Loucy (cell line): ENCODE results near the gene CDC20B.

Experiments used
- H2AFZ ChIP-seq: fragments of 200-600 bp; sonication (generic); 2 replicates; pipeline ENCODE4 v1.6.0; 2016; ENCODE audit warnings: antibody characterized with exemption, mild to moderate bottlenecking, low read length, moderate library complexity
- H3F3A ChIP-seq: fragments of 200-600 bp; 2 replicates; pipeline ENCODE4 v1.6.0; 2016; ENCODE audit warnings: antibody characterized with exemption, low read depth, mild to moderate bottlenecking
- H3K27me3 ChIP-seq: fragments of 200-600 bp; sonication (generic); 2 replicates; pipeline ENCODE4 v1.6.1; 2014; ENCODE audit warnings: low read length, mild to moderate bottlenecking; ENCODE audit not compliant: insufficient read depth, poor library complexity, severe bottlenecking
- H3K36me3 ChIP-seq: fragments of 200-600 bp; sonication (generic); 2 replicates; pipeline ENCODE4 v1.6.1; 2016; ENCODE audit warnings: low read length; ENCODE audit not compliant: insufficient read depth
- H3K4me1 ChIP-seq: fragments of 200-600 bp; sonication (generic); 2 replicates; pipeline ENCODE4 v1.5.1; 2014; ENCODE audit warnings: low read length, mild to moderate bottlenecking; ENCODE audit not compliant: insufficient read depth, poor library complexity, severe bottlenecking
- H3K4me2 ChIP-seq: fragments of 200-600 bp; sonication (generic); 2 replicates; pipeline ENCODE4 v1.6.0; 2014; ENCODE audit warnings: antibody characterized with exemption, low read length, low read depth, mild to moderate bottlenecking; ENCODE audit not compliant: poor library complexity, severe bottlenecking
- H3K4me3 ChIP-seq: fragments of 200-600 bp; sonication (generic); 2 replicates; pipeline ENCODE4 v1.5.1; 2014; ENCODE audit warnings: low read length, mild to moderate bottlenecking, mixed read lengths; ENCODE audit not compliant: poor library complexity, severe bottlenecking
- H3K79me2 ChIP-seq: fragments of 200-600 bp; sonication (generic); 2 replicates; pipeline ENCODE4 v1.6.1; 2014; ENCODE audit warnings: low read length; ENCODE audit not compliant: insufficient read depth
- H3K9ac ChIP-seq: fragments of 200-600 bp; sonication (generic); 2 replicates; pipeline ENCODE4 v1.6.0; 2014; ENCODE audit warnings: mild to moderate bottlenecking, low read depth, low read length, moderate library complexity; ENCODE audit not compliant: poor library complexity, severe bottlenecking
- H3K9me2 ChIP-seq: fragments of 200-600 bp; sonication (generic); replicated peaks from 2 replicates; pipeline ENCODE4 v1.6.1; 2016; ENCODE audit warnings: low read depth, low read length, mixed read lengths
- H3K9me3 ChIP-seq: fragments of 200-600 bp; sonication (generic); 2 replicates; pipeline ENCODE4 v1.6.1; 2014; ENCODE audit warnings: mild to moderate bottlenecking, antibody characterized with exemption, low read length, low read depth; ENCODE audit not compliant: insufficient read depth
- H4K20me1 ChIP-seq: fragments of 200-600 bp; sonication (generic); 2 replicates; pipeline ENCODE4 v1.6.0; 2014; ENCODE audit warnings: antibody characterized with exemption, low read length, mild to moderate bottlenecking; ENCODE audit not compliant: insufficient read depth, poor library complexity, severe bottlenecking
- EZH2phosphoT487 ChIP-seq: fragments of 200-600 bp; IDR thresholded peaks from 2 replicates; pipeline ENCODE4 v1.6.1; 2018; ENCODE audit warnings: antibody characterized with exemption, mild to moderate bottlenecking, moderate library complexity, borderline replicate concordance
- TF ChIP-seq, protein P1 (sequence below): fragments of 200-600 bp; sonication (generic); conservative IDR thresholded peaks from 2 replicates; pipeline ENCODE4 v1.5.1; 2014; ENCODE audit warnings: mild to moderate bottlenecking, antibody characterized with exemption, low read length

The CDC20B gene

DNA sequence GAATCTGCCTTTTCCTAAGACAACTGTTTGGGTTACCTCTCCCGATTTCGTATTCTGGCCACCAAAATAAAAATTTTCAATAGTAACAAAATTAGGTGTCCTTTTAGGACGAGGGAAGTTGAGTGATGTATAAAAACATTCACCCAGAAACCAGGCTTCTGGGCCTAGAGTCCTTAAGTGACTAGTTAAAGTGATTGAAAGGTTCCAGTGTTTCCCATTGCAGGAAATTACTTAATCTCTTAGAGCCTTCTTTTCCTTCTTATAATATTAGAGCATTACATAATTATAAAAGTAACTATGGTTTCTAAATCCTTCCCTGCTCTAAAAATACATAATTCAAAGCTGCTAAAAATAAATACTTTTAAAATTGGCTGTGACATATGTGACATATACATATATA, 46.8 kb upstream of the CDC20B start:
- H3K27me3 ChIP-seq: no peaks in the 10 kb centered on the region
- H3K9ac ChIP-seq: no peak overlapping the region
- TF ChIP-seq, protein P1, sequence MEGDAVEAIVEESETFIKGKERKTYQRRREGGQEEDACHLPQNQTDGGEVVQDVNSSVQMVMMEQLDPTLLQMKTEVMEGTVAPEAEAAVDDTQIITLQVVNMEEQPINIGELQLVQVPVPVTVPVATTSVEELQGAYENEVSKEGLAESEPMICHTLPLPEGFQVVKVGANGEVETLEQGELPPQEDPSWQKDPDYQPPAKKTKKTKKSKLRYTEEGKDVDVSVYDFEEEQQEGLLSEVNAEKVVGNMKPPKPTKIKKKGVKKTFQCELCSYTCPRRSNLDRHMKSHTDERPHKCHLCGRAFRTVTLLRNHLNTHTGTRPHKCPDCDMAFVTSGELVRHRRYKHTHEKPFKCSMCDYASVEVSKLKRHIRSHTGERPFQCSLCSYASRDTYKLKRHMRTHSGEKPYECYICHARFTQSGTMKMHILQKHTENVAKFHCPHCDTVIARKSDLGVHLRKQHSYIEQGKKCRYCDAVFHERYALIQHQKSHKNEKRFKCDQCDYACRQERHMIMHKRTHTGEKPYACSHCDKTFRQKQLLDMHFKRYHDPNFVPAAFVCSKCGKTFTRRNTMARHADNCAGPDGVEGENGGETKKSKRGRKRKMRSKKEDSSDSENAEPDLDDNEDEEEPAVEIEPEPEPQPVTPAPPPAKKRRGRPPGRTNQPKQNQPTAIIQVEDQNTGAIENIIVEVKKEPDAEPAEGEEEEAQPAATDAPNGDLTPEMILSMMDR: no peak
- TF ChIP-seq EZH2phosphoT487: no peak

DNA sequence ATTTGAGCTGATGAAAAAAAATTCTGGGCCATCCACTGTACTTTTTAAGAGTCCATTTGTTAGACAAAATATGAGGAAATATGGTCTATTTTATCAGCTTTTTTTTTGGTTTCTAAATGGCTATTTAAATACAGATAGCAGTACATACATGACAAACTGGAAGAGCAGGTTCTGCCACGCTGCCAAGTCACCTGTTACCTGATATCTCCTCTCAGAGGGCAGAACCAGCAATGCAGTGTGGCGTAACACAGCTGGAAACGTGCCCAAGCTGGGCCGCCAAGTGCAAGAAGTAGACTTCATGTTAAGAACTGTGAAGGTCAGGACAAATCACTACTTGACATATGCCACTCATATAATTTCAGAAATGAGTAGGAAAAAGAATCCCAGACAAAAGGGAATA, 46.0 kb upstream of the CDC20B start:
- no peaks in the 10 kb centered on the region for H3K27me3 ChIP-seq
- H3K4me3 ChIP-seq: no peak overlapping the region
- H3K4me2 ChIP-seq: no peak overlapping the region
- no peaks in the 10 kb centered on the region for H3F3A ChIP-seq
- H3K9ac ChIP-seq: no peak overlapping the region
- H3K36me3 ChIP-seq: no peaks in the 10 kb centered on the region
- no peaks in the 10 kb centered on the region for H3K9me3 ChIP-seq
- no peaks in the 10 kb centered on the region for H3K4me1 ChIP-seq
- H4K20me1 ChIP-seq: no peaks in the 10 kb centered on the region
- no peak overlapping the region for H2AFZ ChIP-seq
- TF ChIP-seq EZH2phosphoT487: no peak
- TF ChIP-seq, protein P1: no peak
- H3K9me2 ChIP-seq: no peaks in the 10 kb centered on the region
- no peaks in the 10 kb centered on the region for H3K79me2 ChIP-seq

More for the DNA sequence above, 46.8 kb upstream of the CDC20B start:
- no peaks in the 10 kb centered on the region for H3K4me1 ChIP-seq
- H3K9me2 ChIP-seq: no peaks in the 10 kb centered on the region
- H3K79me2 ChIP-seq: no peaks in the 10 kb centered on the region
- H2AFZ ChIP-seq: no peak overlapping the region
- H3K4me2 ChIP-seq: no peak overlapping the region
- H3F3A ChIP-seq: no peaks in the 10 kb centered on the region
- H3K4me3 ChIP-seq: no peak overlapping the region
- H4K20me1 ChIP-seq: no peaks in the 10 kb centered on the region
- H3K36me3 ChIP-seq: no peaks in the 10 kb centered on the region
- H3K9me3 ChIP-seq: no peaks in the 10 kb centered on the region

DNA sequence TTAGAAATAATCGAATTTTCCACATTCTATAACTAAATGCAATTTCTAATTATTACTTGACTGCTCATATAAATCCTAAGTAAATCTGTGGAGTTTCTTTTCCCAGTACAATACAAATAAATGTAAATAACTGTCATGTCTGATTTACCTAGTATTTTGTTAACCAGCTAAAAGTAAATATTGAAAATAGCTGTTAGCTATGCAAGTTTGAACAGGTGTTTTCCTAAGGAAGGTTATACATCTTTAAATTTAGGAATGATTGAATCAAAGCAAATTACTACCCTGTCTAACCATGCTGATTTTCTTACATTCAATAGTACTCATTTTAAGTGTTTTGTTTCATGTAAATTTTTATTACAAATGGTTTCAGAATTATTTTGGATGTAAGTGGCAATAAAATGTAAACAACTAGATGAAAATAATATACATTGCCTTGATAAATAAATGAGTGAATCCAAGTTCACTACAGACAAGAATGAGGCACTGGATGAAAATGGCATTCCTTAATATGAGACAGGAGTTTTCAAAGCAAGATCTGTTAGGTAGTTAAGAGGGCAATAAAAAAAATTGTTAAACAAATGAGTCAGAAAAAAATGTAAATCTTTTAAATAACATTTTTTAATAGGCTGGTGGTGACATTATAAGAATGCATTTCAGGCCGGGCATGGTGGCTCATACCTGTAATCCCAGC, 38.4 kb upstream of the CDC20B start:
- Histone ChIP-seq H3K4me1 (no peaks in the 10 kb centered on the region), H3K9ac (no peak overlapping the region), H3K79me2 (no peaks in the 10 kb centered on the region), H3K36me3 (no peaks in the 10 kb centered on the region), H3K4me3 (no peak overlapping the region), H4K20me1 (no peaks in the 10 kb centered on the region), H3K4me2 (no peak overlapping the region), H2AFZ (no peak overlapping the region), H3K27me3 (no peaks in the 10 kb centered on the region), H3K9me3 (no peaks in the 10 kb centered on the region), H3F3A (no peaks in the 10 kb centered on the region), H3K9me2 (peaks cover 3% of the 10 kb centered on the region; the same call in 1 of the 2 replicates)
- TF ChIP-seq, protein P1: no peak
- TF ChIP-seq EZH2phosphoT487: no peak
